Stimulated activated CD8-positive, alpha-beta memory T cell treated with anti-CD3 and anti-CD28 coated beads, Interleukin-15, amount 100 ng/mL, for 1 hour (primary cell): ENCODE data around the gene CHRD.
"Not testable (repeated sequence)": the region's sequence is repeated elsewhere in the genome, so short reads cannot be mapped to it uniquely, and the experiment has no call there.

Experiments used
- DNase-seq: peaks from one replicate; pipeline ENCODE4 v3.0.0-alpha.2; 2020; ENCODE audit warnings: low read depth

Gene CHRD

GRCh38 chr3:184379358-184380184 lies at the start of gene CHRD:
TSS of gene CHRD (plus strand) at chr3:184380054. CDS start at chr3:184380319, 265 bp downstream.
- DNase-seq: no peak

GRCh38 chr3:184332370-184333090 lies 47.3 kb upstream of the CHRD start:
- no peak for DNase-seq

GRCh38 chr3:184333190-184333589 lies 46.7 kb upstream of the CHRD start:
- DNase-seq: no peak

- DNase-seq: no peak
These were observed 46.2 kb upstream of the CHRD start for GRCh38 chr3:184333700-184334099.

- no peak for DNase-seq
These were observed 45.2 kb upstream of the CHRD start for GRCh38 chr3:184334470-184335158.

- DNase-seq: no peak
These were observed 44.6 kb upstream of the CHRD start for GRCh38 chr3:184335291-184335660.

GRCh38 chr3:184335661-184336546 lies 44.0 kb upstream of the CHRD start:
- peak; percentile 77 for DNase-seq

- no peak for DNase-seq
These were observed 43.1 kb upstream of the CHRD start for GRCh38 chr3:184336547-184337398.

GRCh38 chr3:184337399-184337714 lies 42.5 kb upstream of the CHRD start, which contains the start of gene FAM131A:
TSS of gene FAM131A (plus strand) at chr3:184337600. CDS start at chr3:184337631, 31 bp downstream.
- DNase-seq: no peak

- DNase-seq: no peak
These were observed 41.9 kb upstream of the CHRD start for GRCh38 chr3:184337981-184338380.

GRCh38 chr3:184338511-184338945 lies 41.3 kb upstream of the CHRD start:
- DNase-seq: no peak

GRCh38 chr3:184339001-184339400 lies 40.9 kb upstream of the CHRD start:
- DNase-seq: no peak

- DNase-seq: not testable (repeated sequence)
These were observed 40.3 kb upstream of the CHRD start for GRCh38 chr3:184339451-184340135.

GRCh38 chr3:184341925-184342324 lies 37.9 kb upstream of the CHRD start:
- DNase-seq: no peak

GRCh38 chr3:184343200-184343876 lies 36.5 kb upstream of the CHRD start:
- DNase-seq: no peak

GRCh38 chr3:184344579-184345316 lies 35.1 kb upstream of the CHRD start:
- no peak for DNase-seq

GRCh38 chr3:184345317-184346144 lies 34.3 kb upstream of the CHRD start:
- no peak for DNase-seq
